H4 (cell line): ENCODE measurements around the gene PHKG2. TPM values are rescaled to one million over a fixed set of nuclear protein-coding genes. Genes with fewer than 3 reads are reported as not detected.
A peak's percentile ranks its signal among the peaks of the same experiment; 100 is the strongest.
"Not testable (repeated sequence)": the region's sequence is repeated elsewhere in the genome, so short reads cannot be mapped to it uniquely, and the experiment has no call there.

Source experiments
- DNase-seq: peaks from one replicate; pipeline ENCODE4 v3.0.0-alpha.2; 2015; ENCODE audit warnings: low spot score
- total RNA-seq: library from RNA; depleted of rRNA; stranded (reverse); fragments of >200 nt; shearing (Covaris generic); gene quantifications from 2 replicates; pipeline ENCODE4 v1.2.3, GENCODE V29; 2014; rRNA removed

The PHKG2 gene, protein sequence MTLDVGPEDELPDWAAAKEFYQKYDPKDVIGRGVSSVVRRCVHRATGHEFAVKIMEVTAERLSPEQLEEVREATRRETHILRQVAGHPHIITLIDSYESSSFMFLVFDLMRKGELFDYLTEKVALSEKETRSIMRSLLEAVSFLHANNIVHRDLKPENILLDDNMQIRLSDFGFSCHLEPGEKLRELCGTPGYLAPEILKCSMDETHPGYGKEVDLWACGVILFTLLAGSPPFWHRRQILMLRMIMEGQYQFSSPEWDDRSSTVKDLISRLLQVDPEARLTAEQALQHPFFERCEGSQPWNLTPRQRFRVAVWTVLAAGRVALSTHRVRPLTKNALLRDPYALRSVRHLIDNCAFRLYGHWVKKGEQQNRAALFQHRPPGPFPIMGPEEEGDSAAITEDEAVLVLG
- total RNA-seq: 30.8 and 42.5 TPM in 2 replicates

DNA sequence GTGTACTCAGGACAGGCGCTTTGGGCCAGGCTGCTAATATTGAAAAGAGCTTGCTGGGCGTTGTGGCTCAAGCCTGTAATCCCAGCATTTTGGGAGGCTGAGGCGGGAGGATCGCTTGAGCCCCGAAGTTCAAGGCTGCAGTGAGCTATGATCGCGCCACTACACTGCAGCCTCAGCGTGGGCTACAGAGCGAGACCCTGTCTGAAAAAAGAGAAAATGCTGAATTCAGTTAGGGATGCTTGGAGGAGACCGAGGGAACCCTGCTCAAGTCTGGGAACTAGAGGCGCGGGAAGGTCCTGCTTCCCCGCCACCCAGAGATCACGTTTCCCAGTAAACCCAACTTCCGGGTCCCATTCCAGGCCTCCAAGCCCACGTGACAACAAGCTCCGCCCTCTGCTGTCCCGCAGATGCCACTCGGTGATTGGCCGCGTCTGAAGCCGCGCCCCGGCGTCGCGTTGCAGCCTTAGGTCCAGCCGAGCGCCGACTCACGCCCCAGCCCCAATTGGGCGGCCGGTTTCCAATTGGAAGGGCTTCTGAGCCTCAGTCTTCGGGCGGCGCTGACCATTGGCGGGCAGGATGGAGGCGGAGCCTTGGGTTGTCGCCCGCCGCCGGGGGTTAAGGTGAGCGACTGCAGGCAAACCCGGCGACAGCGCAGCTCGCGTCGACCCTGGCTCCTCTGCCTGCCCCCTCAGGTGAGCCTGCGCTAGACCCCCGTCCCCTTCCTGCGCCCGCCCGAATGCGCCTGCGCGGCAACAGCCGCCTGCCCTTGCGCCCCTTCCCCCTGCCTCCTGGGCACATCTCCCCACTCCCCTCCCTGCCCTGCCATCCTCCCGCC lies at the start of gene PHKG2:
TSS of gene PHKG2 (plus strand) at position 627 of the 835 bp plus-strand sequence. CDS start 396 bp downstream, outside the sequence.
- peak; percentile 99 for DNase-seq

DNA sequence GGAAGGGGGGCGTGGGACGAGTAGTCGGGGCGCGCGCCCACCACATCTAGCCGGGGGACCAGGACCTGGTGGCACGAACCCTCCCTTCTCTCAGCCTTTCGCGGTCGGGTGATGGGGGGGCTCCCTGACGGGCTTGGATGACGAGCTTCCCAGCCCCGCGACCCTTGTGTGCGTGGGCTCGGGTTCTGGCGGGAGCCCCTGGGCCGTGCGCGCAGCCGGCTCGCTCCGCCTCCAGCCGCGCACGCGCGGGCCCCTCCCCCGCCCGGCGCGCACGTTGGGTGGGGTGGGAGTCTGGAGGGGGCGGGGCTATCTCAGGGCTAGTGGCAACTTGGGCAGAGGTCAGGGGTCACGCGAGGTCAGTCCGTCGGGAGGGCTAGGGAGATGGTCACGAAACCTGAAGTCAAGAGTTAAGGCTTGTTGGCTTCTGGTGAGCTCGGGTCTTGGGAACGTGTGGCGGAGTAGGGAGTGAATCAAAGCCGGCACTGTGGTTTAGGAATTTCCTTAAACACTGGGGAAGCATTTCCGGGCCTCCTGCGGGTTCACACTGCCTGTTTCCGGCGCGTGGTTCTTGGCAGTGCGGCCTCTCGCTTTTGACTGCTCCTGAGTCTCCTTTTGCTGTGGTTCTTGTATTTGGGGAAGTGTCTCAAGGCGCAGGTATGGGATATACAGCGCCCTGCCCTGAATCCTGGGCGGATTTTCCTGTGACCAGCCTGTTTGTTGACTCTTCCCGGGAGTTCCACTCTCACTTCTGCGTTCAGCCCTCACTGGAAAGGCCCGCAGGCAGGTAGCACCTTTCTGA lies 49.2 kb upstream of the PHKG2 start, which contains the start of gene SRCAP:
TSS of gene SRCAP (plus strand) at position 356 of the 799 bp plus-strand sequence. CDS start 1,654 bp downstream, outside the sequence.
- DNase-seq: peak; percentile 58

DNA sequence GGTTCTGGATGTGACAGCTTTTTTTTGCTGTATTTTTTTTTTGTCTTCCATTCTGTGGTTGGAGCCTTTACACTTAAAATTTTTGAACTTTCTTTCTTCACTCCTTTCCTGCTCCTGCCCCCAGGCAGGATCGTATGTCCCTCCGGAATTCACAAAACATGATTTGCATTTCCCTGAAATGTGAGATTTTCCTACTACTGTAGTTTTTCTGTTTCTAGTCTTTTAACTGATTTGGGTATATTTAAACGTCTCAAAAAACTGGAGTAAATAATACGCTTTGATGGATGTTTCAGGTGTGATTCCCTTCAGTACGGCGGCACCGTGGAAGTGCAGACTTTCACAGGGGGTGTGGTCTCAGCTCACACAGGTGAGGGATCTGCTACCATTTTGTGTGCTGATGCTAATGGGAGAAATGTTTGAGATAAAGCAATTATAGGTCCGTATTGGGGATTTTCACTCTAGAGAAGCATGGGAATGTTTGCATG lies 48.6 kb upstream of the PHKG2 start:
- no peak for DNase-seq

DNA sequence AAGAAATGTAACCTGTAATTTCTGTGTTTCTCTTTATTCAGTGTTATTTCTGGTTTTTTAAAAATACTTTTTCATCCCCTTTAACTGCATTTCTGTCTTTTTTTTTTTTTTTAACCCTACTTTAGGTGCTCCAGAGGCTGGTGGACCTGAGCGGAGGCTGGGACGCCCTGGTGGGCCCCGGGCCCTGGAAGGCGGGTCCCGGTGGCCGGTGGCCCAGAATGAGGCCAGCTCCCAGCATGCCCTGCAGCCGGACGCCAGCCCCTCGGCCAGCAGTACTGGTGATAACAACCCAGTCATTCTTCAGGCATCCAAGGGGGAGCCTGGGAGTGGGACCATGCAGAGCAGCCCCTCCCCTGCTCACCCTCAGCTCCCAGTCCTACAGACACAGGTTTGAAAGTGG lies 47.7 kb upstream of the PHKG2 start:
- no peak for DNase-seq

DNA sequence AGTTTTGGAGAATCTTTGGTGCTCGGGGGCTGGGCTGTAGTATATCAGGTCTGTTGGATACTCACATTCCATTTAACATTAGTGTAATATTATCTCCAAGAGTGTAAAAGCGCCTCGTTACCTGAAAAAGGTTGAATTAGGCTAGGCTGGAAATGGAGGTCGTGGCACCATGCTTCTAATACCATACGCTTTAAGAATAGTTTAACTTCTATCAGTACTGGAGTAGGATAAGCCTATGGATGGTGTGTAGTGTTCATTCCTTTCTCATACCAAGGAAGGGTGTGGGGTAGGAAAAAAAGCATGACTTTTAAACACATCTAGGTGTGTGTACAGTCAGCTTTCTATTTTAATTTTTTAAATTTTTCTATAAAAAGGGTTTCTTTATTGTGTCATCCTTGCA lies 47.3 kb upstream of the PHKG2 start:
- DNase-seq: no peak

DNA sequence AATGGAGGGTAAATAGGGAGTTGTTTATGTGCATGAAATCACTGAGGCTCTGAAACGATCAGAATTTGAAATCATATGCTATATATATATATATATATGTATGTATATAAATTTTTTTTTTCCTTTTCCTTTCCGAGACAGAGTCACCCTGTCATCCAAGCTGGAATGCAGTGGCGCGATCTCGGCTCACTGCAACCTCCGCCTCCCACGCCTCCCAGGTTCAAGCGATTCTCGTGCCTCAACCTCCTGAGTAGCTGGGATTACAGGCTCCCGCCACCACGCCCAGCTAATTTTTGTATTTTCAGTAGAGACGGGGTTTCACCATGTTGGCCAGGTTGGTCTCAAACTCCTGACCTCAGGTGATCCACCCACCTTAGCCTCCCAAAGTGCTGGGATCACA lies 45.2 kb upstream of the PHKG2 start:
- DNase-seq: not testable (repeated sequence)

DNA sequence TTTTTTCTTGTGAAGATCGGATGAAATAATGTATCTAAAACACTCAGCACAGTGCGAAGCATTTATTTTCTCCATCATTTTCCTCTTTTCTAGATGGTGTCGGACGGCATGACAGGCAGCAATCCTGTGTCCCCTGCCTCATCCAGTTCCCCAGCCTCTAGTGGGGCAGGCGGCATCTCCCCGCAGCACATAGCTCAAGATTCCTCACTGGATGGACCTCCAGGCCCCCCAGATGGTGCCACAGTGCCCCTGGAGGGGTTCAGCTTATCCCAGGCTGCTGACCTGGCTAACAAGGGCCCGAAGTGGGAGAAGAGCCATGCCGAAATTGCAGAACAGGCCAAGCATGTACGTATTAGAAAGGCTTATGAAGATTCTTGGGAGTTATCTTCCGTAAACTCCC lies 44.3 kb upstream of the PHKG2 start:
- no peak for DNase-seq

DNA sequence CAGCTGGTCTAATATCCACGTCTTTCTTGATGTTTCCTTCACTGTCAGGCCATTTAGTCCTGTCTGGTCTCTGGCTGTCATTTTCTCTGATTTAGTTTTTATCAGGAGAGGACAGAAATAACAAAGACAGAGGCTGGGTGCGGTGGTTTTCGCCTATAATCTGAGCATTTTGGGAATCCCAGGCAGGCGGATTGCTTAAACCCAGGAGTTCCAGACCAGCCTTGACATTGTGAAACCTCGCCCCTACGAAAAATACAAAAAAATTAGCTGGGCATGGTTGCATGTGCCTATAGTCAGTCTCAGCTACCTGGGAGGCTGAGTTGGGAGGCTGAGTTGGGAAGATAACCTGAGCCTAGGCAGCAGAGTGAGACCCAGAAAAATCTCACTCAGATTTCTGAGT lies 42.2 kb upstream of the PHKG2 start:
- no peak for DNase-seq

DNA sequence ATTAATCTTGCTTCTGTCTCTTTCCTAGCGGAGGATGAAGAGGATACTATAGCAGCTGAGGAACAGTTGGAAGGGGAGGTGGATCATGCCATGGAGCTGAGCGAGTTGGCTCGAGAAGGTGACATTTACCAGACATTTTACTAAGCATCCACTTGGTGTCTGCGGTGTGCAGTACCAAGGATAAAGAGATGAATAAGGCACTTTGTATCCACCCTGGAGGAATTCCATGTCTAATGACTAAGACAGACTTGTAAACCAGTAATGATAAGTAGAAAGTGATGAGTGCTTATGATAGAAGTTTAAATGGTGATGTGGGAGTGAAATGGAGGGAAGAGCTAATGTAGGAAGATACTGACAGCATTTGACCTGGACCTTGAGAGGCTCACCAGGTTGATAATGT lies 37.3 kb upstream of the PHKG2 start:
- DNase-seq: no peak

DNA sequence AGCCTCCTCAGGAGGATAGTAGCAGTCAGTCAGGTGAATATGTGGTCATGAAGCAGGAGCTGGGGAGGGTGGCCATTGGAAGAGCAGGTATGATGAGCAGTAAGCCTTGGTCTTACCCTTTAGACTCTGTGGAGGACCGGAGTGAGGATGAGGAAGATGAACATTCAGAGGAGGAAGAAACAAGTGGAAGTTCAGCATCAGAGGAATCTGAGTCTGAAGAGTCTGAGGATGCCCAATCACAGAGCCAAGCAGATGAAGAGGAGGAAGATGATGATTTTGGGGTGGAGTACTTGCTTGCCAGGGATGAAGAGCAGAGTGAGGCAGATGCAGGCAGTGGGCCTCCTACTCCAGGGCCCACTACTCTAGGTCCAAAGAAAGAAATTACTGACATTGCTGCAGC lies 36.5 kb upstream of the PHKG2 start:
- DNase-seq: no peak

DNA sequence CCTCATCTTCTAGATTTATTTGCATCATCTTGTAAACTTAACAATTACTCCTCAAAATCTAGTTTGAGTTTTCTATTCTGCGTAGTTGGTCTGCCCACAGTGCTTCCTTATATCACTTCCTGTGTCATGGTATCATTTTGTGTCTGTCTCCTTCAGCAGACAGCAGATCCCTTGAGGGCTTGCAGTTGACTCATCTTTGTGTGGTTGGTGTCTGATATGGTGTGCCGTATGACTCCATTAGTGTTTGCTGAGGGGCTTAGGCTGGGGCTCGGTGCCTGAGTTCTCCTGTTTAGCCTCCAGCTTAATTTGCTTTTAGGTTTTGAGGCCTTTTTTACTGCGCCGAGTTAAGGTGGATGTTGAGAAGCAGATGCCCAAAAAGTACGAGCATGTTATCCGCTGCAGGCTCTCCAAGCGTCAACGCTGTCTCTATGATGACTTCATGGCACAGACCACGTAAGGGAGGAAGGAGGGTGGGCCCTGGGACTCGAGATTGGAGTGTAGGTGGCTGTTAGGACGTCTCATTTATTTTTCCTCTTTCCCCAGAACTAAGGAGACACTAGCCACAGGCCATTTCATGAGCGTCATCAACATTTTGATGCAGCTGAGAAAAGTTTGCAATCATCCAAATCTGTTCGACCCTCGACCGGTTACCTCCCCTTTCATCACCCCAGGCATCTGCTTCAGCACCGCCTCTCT lies 32.3 kb upstream of the PHKG2 start:
- no peak for DNase-seq

DNA sequence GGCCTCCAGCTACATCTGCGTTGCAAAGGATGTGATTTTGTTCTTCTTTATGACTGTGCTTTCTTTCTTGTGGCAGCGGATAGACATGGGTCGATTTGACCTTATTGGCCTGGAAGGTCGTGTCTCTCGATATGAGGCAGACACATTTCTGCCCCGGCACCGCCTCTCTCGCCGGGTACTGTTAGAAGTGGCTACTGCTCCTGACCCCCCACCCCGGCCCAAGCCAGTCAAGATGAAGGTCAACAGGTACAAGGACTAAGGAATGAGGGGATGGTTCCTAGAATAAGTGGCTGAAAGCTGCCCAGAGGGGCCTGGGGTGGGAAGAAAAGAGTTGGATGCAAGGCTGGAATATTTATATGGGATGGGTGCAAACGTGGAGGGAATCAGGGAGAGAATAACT lies 28.1 kb upstream of the PHKG2 start:
- DNase-seq: no peak

DNA sequence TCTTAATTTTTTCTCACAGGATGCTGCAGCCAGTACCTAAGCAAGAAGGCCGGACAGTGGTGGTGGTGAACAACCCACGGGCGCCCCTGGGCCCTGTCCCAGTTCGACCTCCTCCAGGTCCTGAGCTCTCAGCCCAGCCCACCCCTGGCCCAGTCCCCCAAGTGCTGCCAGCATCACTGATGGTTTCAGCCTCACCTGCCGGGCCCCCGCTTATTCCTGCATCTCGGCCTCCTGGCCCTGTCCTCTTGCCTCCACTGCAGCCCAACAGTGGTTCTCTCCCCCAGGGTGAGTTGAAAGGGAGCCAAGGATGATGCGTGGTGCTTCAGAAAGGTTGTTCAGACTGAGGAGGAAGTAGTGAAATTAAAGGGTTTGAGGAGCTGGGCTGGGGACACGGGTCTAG lies 27.5 kb upstream of the PHKG2 start:
- DNase-seq: no peak

DNA sequence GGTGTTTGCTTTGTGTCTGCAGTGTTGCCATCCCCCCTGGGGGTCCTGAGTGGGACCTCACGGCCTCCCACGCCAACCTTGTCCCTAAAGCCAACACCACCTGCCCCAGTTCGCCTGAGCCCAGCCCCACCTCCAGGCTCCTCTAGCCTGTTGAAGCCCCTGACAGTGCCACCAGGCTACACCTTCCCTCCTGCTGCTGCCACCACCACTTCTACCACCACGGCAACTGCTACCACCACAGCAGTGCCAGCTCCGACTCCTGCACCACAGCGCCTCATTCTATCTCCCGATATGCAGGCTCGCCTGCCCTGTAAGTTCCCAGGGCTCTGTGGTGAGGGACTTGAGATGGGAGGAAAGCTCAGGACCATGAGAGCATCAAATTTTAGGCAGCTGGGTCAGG lies 27.1 kb upstream of the PHKG2 start:
- no peak for DNase-seq

DNA sequence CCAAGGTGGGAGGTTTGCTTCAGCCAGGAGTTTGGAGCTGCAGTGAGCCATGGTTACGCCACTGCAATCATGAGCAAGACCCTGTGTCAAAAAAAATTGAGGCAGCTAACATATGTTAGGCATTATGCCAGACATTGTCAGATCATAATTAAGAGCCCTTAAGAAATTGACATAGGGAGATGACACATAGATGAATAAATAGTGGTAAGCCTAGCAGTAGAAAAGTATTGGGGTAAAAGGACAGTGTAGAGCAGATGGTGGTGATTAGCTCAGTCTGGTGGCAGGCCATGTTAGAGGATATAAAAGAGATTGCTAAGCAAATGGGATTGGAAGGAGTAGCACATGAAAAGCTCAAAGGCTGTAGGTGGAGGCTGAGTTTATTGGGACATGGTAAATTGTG lies 26.6 kb upstream of the PHKG2 start:
- DNase-seq: no peak

DNA sequence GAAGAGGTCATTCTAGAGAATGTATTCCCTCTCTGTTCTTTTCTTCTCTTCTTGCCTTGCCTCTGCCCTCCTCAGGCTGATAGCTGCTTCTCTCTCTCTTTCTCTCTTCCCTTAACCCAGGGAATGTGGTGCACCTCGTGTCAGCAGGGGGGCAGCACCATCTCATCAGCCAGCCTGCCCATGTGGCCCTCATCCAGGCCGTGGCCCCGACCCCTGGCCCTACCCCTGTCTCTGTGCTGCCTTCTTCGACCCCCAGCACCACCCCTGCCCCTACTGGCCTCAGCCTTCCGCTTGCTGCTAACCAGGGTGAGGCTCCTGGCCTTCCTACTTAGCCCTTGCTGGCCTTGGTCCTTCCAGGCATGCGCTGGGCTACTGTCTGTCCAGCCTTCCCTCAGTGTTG lies 25.8 kb upstream of the PHKG2 start:
- no peak for DNase-seq

DNA sequence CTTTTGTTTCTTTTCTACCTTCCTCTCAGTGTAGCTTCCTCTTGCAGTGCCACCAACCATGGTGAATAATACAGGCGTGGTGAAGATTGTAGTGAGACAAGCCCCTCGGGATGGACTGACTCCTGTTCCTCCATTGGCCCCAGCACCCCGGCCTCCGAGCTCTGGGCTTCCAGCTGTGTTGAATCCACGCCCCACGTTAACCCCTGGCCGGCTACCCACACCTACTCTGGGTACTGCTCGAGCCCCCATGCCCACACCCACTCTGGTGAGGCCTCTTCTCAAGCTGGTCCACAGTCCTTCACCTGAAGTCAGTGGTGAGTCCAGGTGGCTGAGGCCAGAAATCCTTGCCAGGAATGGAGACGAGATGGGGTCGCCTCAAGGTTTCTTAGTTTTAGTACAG lies 25.3 kb upstream of the PHKG2 start:
- DNase-seq: no peak

DNA sequence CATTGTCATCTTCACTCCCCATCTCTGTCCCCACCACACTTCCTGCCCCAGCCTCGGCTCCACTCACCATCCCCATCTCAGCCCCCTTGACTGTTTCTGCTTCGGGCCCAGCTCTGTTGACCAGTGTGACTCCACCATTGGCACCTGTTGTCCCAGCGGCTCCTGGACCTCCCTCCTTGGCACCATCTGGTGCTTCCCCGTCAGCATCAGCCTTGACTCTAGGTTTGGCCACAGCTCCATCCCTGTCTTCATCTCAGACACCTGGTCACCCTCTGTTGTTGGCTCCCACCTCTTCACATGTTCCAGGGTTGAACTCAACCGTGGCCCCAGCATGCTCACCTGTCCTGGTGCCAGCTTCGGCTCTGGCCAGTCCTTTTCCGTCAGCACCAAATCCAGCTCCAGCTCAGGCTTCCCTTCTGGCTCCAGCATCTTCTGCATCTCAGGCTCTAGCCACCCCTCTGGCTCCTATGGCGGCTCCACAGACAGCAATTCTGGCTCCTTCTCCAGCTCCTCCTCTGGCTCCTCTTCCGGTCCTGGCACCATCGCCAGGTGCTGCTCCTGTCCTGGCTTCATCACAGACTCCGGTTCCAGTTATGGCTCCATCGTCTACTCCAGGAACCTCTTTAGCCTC lies 24.4 kb upstream of the PHKG2 start:
- no peak for DNase-seq

DNA sequence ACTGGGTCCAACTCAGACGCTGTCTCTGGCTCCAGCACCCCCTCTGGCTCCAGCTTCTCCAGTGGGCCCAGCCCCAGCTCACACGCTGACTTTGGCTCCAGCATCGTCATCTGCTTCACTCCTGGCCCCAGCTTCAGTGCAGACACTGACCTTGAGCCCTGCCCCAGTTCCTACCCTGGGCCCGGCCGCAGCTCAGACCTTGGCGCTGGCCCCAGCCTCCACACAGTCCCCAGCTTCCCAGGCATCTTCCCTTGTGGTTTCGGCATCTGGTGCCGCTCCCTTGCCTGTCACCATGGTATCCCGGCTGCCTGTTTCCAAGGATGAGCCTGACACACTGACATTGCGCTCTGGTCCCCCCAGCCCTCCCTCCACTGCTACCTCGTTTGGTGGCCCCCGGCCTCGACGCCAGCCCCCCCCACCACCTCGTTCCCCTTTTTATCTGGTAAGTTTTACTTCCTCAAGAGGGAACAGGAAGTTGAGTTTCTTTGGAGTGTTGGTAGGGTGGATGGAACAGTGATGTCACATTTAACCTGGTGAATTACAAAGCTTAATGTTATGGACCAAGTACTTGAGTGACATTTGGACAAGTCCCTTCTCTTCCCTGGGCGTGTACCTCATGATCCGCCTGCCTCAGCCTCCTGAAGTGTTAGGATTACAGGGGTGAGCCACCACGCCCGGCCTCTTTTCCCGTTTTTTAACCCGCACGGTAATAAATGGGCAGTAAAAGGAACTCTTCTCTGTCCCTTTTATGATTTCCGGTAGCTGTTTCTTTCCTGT lies 23.4 kb upstream of the PHKG2 start:
- no peak for DNase-seq

DNA sequence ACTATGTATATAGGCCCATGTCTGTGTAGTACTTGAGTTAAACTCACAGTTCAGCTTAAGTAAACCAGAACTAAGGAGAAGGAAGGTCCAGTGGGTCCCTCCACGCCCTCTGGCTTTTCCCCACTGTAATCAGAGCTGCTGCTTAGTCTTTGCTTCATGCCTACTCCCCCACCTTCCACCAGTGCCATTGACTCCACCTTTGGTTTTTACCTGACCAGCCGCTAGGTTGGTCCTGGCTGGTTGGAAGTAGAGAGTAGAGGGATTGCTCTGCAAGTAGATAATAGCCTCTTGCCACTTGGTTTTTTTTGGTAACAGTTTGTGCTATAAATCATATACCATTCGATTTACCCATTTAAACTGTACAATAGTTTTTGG lies 22.8 kb upstream of the PHKG2 start:
- DNase-seq: no peak
